ENCODE results near the gene PLXNB2. TPM values are rescaled to one million over a fixed set of nuclear protein-coding genes. Genes with fewer than 3 reads are reported as not detected.

PLXNB2 gene
- total and polyA plus RNA-seq, 2 donors from 2014 or later, result 128 to 383 TPM

- Histone ChIP-seq H3K9me3 (ENCODE audit: control insufficient read depth in 2 of 3, insufficient read depth in 1 of 3, low read length in 3 of 3) (no peaks in the 10 kb centered on the region), H3K27ac (ENCODE audit: low read depth in 2 of 2, low read length in 2 of 2) (peak overlapping the region; percentile 67 to 80), H3K4me3 (ENCODE audit: low read length in 3 of 3) (peak overlapping the region in 1 of 3 donors; percentile 43), H3K4me1 (ENCODE audit: control insufficient read depth in 2 of 3, insufficient read depth in 2 of 3, low read depth in 1 of 3, low read length in 3 of 3) (peaks cover 0 to 80% (median 56%) of the 10 kb centered on the region in 3 donors), H3K9ac (ENCODE audit: low read length in 3 of 3) (peak overlapping the region in 1 of 3 donors; percentile 51), H3K27me3 (ENCODE audit: control insufficient read depth, insufficient read depth, low read length) (no peaks in the 10 kb centered on the region), H3K36me3 (ENCODE audit: control insufficient read depth in 2 of 3, insufficient read depth in 3 of 3, low read length in 3 of 3) (peaks cover 0 to 4% (median 0%) of the 10 kb centered on the region in 3 donors)
- intact Hi-C loops (cut with DNase I), result no loop called here
- DNase-seq, result no peak
- FAIRE-seq, result no peak
- TF ChIP-seq CTCF (IDR thresholded peaks at IDR 0.05; ENCODE audit: borderline replicate concordance, extremely low read depth, insufficient read depth), result no peak
Observed at GRCh38 chr22:50298266-50298637, 9.2 kb downstream of the PLXNB2 start.

GRCh38 chr22:50297510-50298265 lies 9.8 kb downstream of the PLXNB2 start:
- TF ChIP-seq CTCF (IDR thresholded peaks at IDR 0.05; ENCODE audit: borderline replicate concordance, extremely low read depth, insufficient read depth), result no peak
- Histone ChIP-seq H3K27me3 (ENCODE audit: control insufficient read depth, insufficient read depth, low read length) (no peaks in the 10 kb centered on the region), H3K27ac (ENCODE audit: low read depth in 2 of 2, low read length in 2 of 2) (peak overlapping the region; percentile 32 to 67), H3K9ac (ENCODE audit: low read length in 3 of 3) (peak overlapping the region in 1 of 3 donors; percentile 65), H3K36me3 (ENCODE audit: control insufficient read depth in 2 of 3, insufficient read depth in 3 of 3, low read length in 3 of 3) (peaks cover 0 to 4% (median 0%) of the 10 kb centered on the region in 3 donors), H3K9me3 (ENCODE audit: control insufficient read depth in 2 of 3, insufficient read depth in 1 of 3, low read length in 3 of 3) (no peaks in the 10 kb centered on the region), H3K4me3 (ENCODE audit: low read length in 3 of 3) (peak overlapping the region in 1 of 3 donors; percentile 37), H3K4me1 (ENCODE audit: control insufficient read depth in 2 of 3, insufficient read depth in 2 of 3, low read depth in 1 of 3, low read length in 3 of 3) (peaks cover 0 to 79% (median 50%) of the 10 kb centered on the region in 3 donors)
- DNase-seq (no peak), FAIRE-seq (no peak)
- intact Hi-C loops (cut with DNase I), result no loop called here

- FAIRE-seq (no peak), DNase-seq (no peak)
- Histone ChIP-seq H3K27ac (ENCODE audit: low read depth in 2 of 2, low read length in 2 of 2) (peak overlapping the region; percentile 20 to 67), H3K4me1 (ENCODE audit: control insufficient read depth in 2 of 3, insufficient read depth in 2 of 3, low read depth in 1 of 3, low read length in 3 of 3) (peaks cover 0 to 75% (median 44%) of the 10 kb centered on the region in 3 donors), H3K9me3 (ENCODE audit: control insufficient read depth in 2 of 3, insufficient read depth in 1 of 3, low read length in 3 of 3) (no peaks in the 10 kb centered on the region), H3K36me3 (ENCODE audit: control insufficient read depth in 2 of 3, insufficient read depth in 3 of 3, low read length in 3 of 3) (peaks cover 0 to 4% (median 0%) of the 10 kb centered on the region in 3 donors), H3K4me3 (ENCODE audit: low read length in 3 of 3) (peak overlapping the region in 1 of 3 donors; percentile 37), H3K27me3 (ENCODE audit: control insufficient read depth, insufficient read depth, low read length) (no peaks in the 10 kb centered on the region), H3K9ac (ENCODE audit: low read length in 3 of 3) (peak overlapping the region in 1 of 3 donors; percentile 65)
- intact Hi-C loops (cut with DNase I), result no loop called here
- no peak for TF ChIP-seq CTCF (IDR thresholded peaks at IDR 0.05; ENCODE audit: borderline replicate concordance, extremely low read depth, insufficient read depth)
Observed at GRCh38 chr22:50296658-50297490, 10.6 kb downstream of the PLXNB2 start.

All from kidney (tissue), 14 donors.